ENCODE results near the gene FBP2. TPM values are rescaled to one million over a fixed set of nuclear protein-coding genes. Genes with fewer than 3 reads are reported as not detected.
"Not testable (repeated sequence)": the region's sequence is repeated elsewhere in the genome, so short reads cannot be mapped to it uniquely, and the experiment has no call there.

Gene FBP2
- total and polyA plus RNA-seq, 2 experiments from 2014 or later, result 0.20 to 0.30 TPM

DNA sequence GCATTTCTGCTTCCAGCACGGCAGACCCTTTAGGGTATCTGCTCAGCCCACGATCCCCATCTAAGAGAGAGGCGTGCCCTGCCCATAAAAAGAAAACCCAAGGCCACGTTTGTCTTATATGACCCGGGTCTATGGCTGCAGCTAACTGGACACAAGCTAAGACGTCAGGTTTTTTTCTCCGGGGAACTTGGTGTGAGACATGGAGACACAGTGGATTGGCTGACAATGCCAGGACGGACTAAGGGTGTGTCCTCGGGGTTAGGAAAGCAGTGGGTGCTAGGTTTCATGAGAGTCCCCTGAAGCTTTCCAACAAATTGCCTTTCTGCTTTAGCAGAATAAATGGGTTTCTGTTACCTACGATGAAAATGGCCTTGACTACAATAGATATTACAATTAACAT, 7.1 kb upstream of the FBP2 start:
- H3K9me2 ChIP-seq (replicated peaks; ENCODE audit: insufficient read depth), result no peaks in the 10 kb centered on the region
- no peaks in the 10 kb centered on the region for H3K27me3 ChIP-seq
- H3K4me2 ChIP-seq, result no peak overlapping the region
- H2AFZ ChIP-seq, result no peak overlapping the region
- H3K4me1 ChIP-seq (ENCODE audit: insufficient read depth), result peaks cover 17% of the 10 kb centered on the region
- no peak for DNase-seq (ENCODE audit: low spot score)
- H3K36me3 ChIP-seq (replicated peaks; ENCODE audit: insufficient read depth, low read depth), result no peaks in the 10 kb centered on the region
- H3K27ac ChIP-seq, result no peak overlapping the region
- WGBS (ENCODE audit: low lambda C conversion rate, missing lambda C conversion rate), result 75% methylated on average over 10 of the region's 10 CpGs
- H3K9me3 ChIP-seq (ENCODE audit: low read depth), result no peaks in the 10 kb centered on the region
- no peaks in the 10 kb centered on the region for H4K20me1 ChIP-seq (ENCODE audit: insufficient read depth, poor library complexity, severe bottlenecking)
- no peak for TF ChIP-seq EZH2phosphoT487 (IDR thresholded peaks at IDR 0.05; ENCODE audit: low read depth, severe bottlenecking, unreplicated experiment)
- TF ChIP-seq EZH2 (IDR thresholded peaks at IDR 0.05; ENCODE audit: borderline replicate concordance), result no peak
- TF ChIP-seq, protein P1, sequence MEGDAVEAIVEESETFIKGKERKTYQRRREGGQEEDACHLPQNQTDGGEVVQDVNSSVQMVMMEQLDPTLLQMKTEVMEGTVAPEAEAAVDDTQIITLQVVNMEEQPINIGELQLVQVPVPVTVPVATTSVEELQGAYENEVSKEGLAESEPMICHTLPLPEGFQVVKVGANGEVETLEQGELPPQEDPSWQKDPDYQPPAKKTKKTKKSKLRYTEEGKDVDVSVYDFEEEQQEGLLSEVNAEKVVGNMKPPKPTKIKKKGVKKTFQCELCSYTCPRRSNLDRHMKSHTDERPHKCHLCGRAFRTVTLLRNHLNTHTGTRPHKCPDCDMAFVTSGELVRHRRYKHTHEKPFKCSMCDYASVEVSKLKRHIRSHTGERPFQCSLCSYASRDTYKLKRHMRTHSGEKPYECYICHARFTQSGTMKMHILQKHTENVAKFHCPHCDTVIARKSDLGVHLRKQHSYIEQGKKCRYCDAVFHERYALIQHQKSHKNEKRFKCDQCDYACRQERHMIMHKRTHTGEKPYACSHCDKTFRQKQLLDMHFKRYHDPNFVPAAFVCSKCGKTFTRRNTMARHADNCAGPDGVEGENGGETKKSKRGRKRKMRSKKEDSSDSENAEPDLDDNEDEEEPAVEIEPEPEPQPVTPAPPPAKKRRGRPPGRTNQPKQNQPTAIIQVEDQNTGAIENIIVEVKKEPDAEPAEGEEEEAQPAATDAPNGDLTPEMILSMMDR (IDR thresholded peaks at IDR 0.05; ENCODE audit: poor library complexity), result no peak
- no peak overlapping the region for H3K4me3 ChIP-seq
- no peaks in the 10 kb centered on the region for H3K79me2 ChIP-seq

DNA sequence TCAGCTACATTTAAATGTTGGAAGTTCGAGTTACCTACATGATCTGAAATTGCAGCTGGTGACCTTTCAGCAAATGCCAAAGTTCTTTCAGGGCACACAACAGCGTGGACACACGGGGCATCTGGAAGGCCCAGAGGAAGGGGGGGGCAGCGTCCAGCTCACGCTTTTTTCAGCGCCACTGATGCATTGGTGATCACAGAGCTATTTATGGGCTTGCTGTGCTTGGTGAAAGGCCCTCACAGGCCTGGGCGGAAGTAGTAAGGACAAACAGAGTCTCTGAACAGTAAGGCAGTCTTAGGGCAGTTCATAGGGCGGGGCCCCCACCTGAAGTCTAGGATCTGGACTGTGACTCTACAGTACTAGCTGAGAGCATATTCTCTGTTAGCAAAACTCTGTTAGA, 6.6 kb upstream of the FBP2 start:
- Histone ChIP-seq H2AFZ (no peak overlapping the region), H3K4me2 (no peak overlapping the region), H3K4me1 (ENCODE audit: insufficient read depth) (peaks cover 17% of the 10 kb centered on the region), H4K20me1 (ENCODE audit: insufficient read depth, poor library complexity, severe bottlenecking) (no peaks in the 10 kb centered on the region), H3K27me3 (no peaks in the 10 kb centered on the region), H3K36me3 (replicated peaks; ENCODE audit: insufficient read depth, low read depth) (no peaks in the 10 kb centered on the region), H3K79me2 (no peaks in the 10 kb centered on the region), H3K9me2 (replicated peaks; ENCODE audit: insufficient read depth) (no peaks in the 10 kb centered on the region), H3K27ac (no peak overlapping the region), H3K4me3 (no peak overlapping the region), H3K9me3 (ENCODE audit: low read depth) (no peaks in the 10 kb centered on the region)
- no peak for DNase-seq (ENCODE audit: low spot score)
- TF ChIP-seq EZH2phosphoT487 (IDR thresholded peaks at IDR 0.05; ENCODE audit: low read depth, severe bottlenecking, unreplicated experiment), result no peak
- no peak for TF ChIP-seq EZH2 (IDR thresholded peaks at IDR 0.05; ENCODE audit: borderline replicate concordance)
- TF ChIP-seq, protein P1 (IDR thresholded peaks at IDR 0.05; ENCODE audit: poor library complexity), result no peak
- WGBS (ENCODE audit: low lambda C conversion rate, missing lambda C conversion rate), result 91% methylated on average over 8 of the region's 8 CpGs

DNA sequence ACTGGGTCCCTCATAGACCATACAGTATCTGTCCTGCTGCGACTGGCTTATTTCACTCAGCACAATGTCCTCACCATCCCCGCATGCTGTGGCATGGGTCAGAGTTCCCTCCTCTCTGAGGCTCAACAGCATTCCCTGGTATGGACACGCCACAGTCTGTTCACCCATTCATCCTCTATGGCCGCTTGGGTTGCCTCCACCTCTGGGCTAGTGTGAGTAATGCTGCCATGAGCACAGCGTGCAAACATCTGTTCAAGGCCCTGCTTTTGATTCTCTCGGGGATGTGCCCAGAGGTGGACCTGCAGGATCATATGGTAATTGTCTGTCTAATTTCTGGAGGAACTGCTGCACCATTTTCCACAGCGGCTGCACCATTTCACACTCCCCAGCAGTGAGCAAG, 5.5 kb upstream of the FBP2 start:
- no peaks in the 10 kb centered on the region for H3K27me3 ChIP-seq
- no peaks in the 10 kb centered on the region for H3K79me2 ChIP-seq
- no peak overlapping the region for H3K27ac ChIP-seq
- no peaks in the 10 kb centered on the region for H3K9me3 ChIP-seq (ENCODE audit: low read depth)
- H3K36me3 ChIP-seq (replicated peaks; ENCODE audit: insufficient read depth, low read depth), result no peaks in the 10 kb centered on the region
- no peak overlapping the region for H3K4me2 ChIP-seq
- peaks cover 8% of the 10 kb centered on the region for H3K4me1 ChIP-seq (ENCODE audit: insufficient read depth)
- TF ChIP-seq EZH2 (IDR thresholded peaks at IDR 0.05; ENCODE audit: borderline replicate concordance), result no peak
- TF ChIP-seq, protein P1 (IDR thresholded peaks at IDR 0.05; ENCODE audit: poor library complexity), result no peak
- no peak for TF ChIP-seq EZH2phosphoT487 (IDR thresholded peaks at IDR 0.05; ENCODE audit: low read depth, severe bottlenecking, unreplicated experiment)
- no peaks in the 10 kb centered on the region for H3K9me2 ChIP-seq (replicated peaks; ENCODE audit: insufficient read depth)
- WGBS (ENCODE audit: low lambda C conversion rate, missing lambda C conversion rate), result 85% methylated on average over 7 of the region's 7 CpGs
- H4K20me1 ChIP-seq (ENCODE audit: insufficient read depth, poor library complexity, severe bottlenecking), result no peaks in the 10 kb centered on the region
- no peak overlapping the region for H3K4me3 ChIP-seq
- H2AFZ ChIP-seq, result no peak overlapping the region
- no peak for DNase-seq (ENCODE audit: low spot score)

DNA sequence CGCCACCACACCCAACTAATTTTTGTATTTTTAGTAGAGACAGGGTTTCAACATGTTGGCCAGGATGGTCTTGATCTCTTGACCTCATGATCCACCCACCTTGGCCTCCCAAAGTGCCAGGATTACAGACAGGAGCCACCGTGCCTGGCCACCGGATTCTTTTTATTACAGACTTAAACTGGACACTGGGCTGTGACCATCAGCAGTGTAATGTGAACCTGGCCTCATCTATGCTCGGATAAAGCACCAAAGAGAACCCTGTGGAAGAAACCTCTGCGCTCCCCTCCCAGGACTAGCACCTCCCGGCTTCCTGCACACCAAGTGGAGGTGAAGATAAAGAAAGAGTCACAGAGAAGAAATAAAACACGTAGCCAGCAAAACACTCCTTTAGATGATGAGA, 941 bp downstream of the FBP2 start:
- H3K36me3 ChIP-seq (replicated peaks; ENCODE audit: insufficient read depth, low read depth), result not testable (repeated sequence)

More for the DNA sequence above, 941 bp downstream of the FBP2 start:
- H3K4me1 ChIP-seq (ENCODE audit: insufficient read depth); H3K4me3 ChIP-seq; H4K20me1 ChIP-seq (ENCODE audit: insufficient read depth, poor library complexity, severe bottlenecking); H2AFZ ChIP-seq; H3K9me3 ChIP-seq (ENCODE audit: low read depth); H3K27ac ChIP-seq; H3K4me2 ChIP-seq; H3K79me2 ChIP-seq; H3K9me2 ChIP-seq (replicated peaks; ENCODE audit: insufficient read depth); H3K27me3 ChIP-seq; DNase-seq (ENCODE audit: low spot score): not testable (repeated sequence)
- 81% methylated on average over 7 of the region's 7 CpGs for WGBS (ENCODE audit: low lambda C conversion rate, missing lambda C conversion rate)

Data from hepatocyte (in vitro differentiated cells).